Activated CD8-positive, alpha-beta memory T cell treated with anti-CD3 and anti-CD28 coated beads, Interleukin-2, amount 50 U/mL, for 24 hours (primary cell): ENCODE data around the gene ABCC4.
"Not testable (repeated sequence)": the region's sequence is repeated elsewhere in the genome, so short reads cannot be mapped to it uniquely, and the experiment has no call there.

Experiments
- DNase-seq: peaks from one replicate; pipeline ENCODE4 v3.0.0-alpha.2; 2020; ENCODE audit errors: extremely low read depth

The ABCC4 gene

GRCh38 chr13:95197548-95197947 is 103.7 kb downstream of the ABCC4 start:
- no peak for DNase-seq

- no peak for DNase-seq
These were observed 106.1 kb downstream of the ABCC4 start for GRCh38 chr13:95195146-95195545.

DNA sequence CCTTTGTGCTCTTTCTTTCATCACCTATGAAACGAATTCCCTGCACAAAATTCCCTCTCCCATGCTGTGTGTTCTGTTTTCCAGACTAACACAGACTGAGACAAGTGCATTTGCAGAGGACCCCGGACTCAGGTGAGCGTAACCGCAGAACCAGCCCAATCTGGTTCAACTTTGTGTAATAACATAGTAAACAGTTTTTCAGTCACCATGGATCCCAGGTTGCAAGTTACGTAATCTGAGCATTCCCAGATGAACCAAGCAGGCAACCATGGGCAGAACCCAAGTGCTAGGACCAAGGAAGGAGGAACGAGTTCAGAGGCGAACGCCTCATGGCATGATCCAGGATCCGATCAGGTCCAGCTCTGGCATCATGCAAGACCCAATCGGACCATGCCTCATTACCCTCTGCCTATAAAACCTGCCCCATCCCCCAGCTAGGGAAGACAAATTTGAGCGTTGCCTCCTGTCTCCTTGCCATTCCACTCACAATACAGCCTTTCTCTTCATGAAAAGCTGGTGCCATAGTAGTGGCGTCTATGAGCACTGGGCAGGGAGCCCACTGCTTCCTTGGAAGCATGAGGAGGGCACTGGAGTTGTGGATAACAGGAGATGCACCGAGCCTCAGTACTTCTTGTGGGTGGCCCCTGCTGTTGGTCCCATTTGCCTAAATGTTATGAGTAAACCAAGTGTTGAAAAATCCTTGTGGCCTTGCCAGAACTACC is 107.6 kb downstream of the ABCC4 start:
- DNase-seq, result no peak

GRCh38 chr13:95192998-95193397 is 108.3 kb downstream of the ABCC4 start:
- DNase-seq, result no peak

DNA sequence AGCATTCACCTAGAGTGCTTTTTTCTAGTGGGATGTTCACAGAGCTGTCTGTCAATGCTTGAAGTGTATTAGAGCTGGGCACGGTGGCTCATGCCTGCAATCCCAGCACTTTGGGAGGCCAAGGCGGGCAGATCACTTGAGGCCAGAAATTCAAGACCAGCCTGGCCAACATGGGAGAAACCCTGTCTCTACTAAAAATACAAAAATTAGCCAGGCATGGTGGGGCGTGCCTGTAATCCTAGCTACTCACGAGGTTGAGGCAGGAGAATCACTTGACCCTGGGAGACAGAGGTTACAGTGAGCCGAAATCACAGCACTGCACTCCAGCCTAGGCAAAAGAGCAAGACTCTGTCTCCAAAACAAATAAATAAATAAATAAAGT is 108.7 kb downstream of the ABCC4 start:
- DNase-seq, result not testable (repeated sequence)

DNA sequence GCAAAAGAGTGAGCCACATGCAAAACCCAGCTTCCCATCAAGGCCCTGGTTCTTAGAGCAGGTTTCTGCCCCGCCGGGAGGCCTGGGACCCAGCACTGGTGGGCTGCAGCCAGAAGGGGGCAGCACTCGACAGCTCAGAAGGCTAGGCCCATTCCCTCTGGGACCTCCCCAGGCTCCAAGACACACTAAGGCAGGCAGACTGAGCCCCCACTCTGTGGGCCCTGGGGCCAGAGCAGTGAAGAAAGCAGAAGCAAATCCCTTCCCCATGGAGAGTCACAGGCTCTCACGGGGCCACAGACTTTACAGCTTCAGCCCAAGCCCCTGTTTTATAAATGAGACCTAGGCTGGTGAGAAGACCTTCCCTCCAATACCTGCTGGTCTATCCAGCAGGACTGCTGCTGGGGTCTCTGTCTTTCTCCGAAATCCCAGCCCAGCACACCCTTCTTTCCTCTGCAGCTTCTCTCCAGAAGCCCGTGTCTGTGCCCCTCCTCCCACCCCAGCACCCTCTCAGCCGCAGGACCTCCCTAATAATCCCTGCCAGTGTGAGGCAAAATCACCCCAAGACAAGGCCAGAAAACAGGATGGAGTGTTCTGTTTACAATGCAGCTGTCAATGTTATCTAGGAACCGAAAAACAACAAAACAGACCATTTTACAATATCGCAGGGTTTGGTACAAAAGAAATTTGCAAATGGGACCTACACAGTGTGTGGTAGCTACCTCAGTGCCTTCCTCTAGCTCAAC is 109.3 kb downstream of the ABCC4 start:
- DNase-seq, result peak; percentile 20

- DNase-seq, result no peak
These were observed 113.1 kb downstream of the ABCC4 start for GRCh38 chr13:95188128-95188527.

- DNase-seq, result no peak
These were observed 115.4 kb downstream of the ABCC4 start for GRCh38 chr13:95185851-95186250.

- DNase-seq, result no peak
These were observed 115.9 kb downstream of the ABCC4 start for GRCh38 chr13:95185311-95185710.

GRCh38 chr13:95184317-95184716 is 116.9 kb downstream of the ABCC4 start:
- no peak for DNase-seq

GRCh38 chr13:95182570-95183265 is 118.5 kb downstream of the ABCC4 start:
- no peak for DNase-seq

DNA sequence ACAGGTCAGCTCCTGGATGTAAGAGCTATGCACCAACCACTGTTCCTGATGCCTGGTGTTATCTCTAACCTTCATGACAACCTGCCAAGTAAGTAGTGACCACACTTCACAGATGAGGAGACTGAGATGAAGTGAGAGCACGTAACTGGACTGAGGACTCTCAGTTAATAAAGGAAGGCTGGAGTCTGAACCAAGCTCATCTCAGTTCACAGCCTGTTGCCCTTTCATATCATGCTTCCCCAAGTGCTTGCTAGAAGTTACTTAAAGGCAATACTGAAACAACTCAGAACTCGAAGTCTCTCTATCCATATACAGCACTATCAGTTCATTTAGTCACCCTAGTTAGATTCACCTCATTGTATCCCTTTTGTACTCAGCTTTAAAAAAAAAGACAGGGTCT is 119.7 kb downstream of the ABCC4 start:
- DNase-seq, result no peak

GRCh38 chr13:95180513-95181245 is 120.6 kb downstream of the ABCC4 start:
- no peak for DNase-seq

DNA sequence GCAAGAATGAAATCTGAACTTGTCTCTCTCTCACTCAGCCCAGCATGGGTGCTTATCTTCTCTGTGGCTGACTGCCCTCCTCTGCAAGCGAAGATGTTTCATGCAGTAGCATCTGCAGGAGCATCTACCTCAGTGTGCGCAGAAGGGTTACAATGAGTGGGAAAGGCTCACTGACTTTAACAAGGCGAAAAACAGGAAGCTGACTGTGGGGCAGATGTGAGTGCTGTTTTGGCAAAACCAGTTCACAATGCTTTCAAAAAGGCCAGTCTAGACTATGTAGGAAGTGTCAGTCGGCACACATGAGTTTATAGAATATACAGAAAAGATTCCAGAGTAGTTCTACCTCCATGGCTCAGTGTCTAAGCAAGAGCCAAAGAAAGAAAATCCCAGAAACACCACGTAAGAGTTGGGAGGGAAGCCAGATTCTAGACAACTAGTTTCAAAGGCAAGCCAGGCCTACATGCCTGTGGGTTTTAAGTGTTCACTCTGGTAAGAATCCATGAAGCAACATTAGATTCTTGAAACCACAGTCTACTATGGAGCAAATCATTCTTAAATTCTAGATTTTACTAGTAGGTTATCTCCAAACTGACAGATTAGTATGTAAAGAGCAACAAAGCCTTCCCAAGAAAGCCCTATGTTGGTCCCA is 124.5 kb downstream of the ABCC4 start:
- DNase-seq, result no peak

- DNase-seq, result no peak
These were observed 126.7 kb downstream of the ABCC4 start for GRCh38 chr13:95174517-95174916.

DNA sequence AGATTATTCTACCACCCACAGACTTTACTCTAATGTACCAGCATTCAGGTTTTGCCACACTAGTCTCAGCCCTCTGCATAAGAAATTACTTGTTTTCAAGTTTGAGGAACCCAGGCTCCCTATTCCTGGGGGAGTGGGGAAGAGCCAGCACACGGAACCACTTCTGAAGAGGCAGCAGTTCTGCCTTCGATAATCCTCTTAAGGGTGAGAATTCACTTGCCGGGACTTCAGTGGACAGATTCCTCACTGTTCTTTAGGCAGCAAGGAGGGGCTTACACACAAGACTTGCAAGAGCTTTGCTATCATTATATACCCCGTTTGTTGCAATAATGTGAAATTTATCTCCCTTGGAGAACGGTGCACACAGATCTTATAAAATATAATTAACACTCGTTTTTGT is 133.1 kb downstream of the ABCC4 start:
- no peak for DNase-seq

- not testable (repeated sequence) for DNase-seq
These were observed 134.2 kb downstream of the ABCC4 start for GRCh38 chr13:95167003-95167402.

DNA sequence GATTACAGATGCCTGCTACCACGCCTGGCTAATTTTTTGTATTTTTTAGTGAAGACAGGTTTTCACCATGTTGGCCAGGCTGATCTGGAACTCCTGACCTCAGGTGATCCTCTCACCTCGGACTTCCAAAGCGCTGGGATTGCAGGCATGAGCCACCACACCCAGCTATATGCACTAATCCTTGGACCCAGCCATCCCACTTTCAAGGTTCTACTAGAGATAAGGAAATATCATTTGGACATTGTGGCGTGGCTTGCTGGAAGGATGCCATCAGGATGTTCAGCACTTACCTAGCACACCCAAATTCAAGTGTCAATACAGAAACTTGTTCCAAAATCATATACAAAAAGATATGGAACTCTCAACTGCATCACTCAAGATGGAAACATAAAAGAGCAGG is 136.4 kb downstream of the ABCC4 start:
- no peak for DNase-seq

DNA sequence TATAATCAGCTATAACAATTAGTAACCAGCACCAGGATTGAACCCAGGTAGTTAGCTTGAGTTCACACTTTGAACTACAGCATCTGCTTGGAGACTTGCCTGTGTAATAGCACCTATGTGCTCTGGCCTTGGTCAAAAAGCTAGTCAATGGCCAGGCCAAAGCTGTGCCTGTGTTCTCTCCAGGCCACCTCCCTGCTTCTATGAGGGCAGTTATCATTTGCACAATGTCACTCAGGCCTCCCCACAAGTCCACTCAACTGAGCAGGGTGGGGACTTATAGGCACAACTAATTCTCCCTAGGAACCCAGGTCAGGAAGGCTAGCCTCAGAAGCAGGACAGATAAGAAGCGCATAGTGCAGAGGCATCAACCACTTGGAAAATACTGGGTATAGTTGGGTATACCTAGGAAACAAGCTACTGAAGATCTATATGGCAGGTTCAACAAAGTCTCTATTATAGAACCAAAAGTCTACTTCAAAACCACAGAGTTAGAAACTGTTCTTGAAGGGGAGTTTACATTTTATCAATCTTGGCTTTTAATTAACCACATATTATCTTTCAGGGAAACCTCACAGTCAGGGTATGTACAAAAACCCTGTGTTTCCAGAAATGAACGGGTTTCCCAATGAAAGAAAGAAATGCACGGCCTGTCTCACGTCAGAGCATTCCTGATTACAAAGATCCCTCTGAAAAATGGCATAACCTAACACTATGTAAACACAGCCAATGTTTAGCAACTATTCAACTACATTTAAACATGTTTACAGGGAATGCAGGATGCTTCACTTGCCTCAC is 140.9 kb downstream of the ABCC4 start:
- DNase-seq, result no peak

DNA sequence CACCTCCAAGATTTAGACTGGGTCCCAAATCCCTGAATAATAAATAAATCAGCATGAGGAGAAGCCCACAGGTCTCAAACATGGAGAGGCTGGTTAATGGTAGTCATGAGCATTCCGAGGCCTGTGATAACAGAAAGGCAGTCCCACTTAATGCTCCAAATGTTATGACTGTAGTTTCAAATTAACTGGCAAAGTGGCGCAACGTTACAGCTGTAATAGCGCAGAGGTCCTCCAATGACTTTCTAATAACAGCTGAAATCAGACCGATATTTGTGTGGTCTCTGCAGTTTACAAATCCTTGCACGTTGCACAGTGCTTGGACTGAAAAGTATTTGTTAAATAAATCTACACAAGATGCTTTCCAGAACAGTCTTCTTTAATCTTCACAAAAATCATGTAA is 141.8 kb downstream of the ABCC4 start:
- DNase-seq, result no peak

- no peak for DNase-seq
These were observed 145.0 kb downstream of the ABCC4 start for GRCh38 chr13:95156208-95156607.
